HG03378 (cell line): Measurements from ENCODE around the gene PIGU.
"Not testable (repeated sequence)": the region's sequence is repeated elsewhere in the genome, so short reads cannot be mapped to it uniquely, and the experiment has no call there.

Experiments used
- ATAC-seq: cut with Tn5 transposase; IDR thresholded peaks from one replicate; pipeline ENCODE4 v1.9.1; 2021; ENCODE audit warnings: mild to moderate bottlenecking, moderate library complexity; ENCODE audit not compliant: unreplicated experiment

The PIGU gene

GRCh38 chr20:34663213-34663943, 13.5 kb downstream of the PIGU start:
- no peak for ATAC-seq

GRCh38 chr20:34661811-34662210, 15.1 kb downstream of the PIGU start:
- not testable (repeated sequence) for ATAC-seq

- not testable (repeated sequence) for ATAC-seq
Observed at GRCh38 chr20:34658654-34659053, 18.2 kb downstream of the PIGU start.

DNA sequence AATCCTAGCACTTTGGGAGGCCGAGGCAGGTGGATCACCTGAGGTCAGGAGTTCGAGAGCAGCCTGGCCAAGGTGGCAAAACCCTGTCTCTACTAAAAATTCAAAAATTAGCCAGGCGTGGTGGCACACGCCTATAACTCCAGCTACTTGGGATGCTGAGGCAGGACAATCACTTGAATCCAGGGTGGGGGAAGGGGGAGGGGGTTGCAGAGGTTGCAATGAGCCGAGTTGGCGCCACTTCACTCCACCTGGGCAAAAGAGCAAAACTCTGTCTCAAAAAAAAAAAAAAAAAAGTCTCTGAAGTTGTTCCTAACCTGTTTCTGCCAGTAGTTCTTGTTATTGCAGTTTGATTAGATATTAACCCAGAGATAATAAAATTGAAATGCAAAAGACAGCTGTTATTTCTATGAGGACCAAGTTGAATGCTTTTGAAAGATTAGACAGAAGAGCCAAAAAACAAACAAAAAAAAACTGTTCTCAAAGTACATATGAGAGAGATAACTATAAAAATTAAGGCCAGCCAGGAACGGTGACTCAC, 22.6 kb downstream of the PIGU start:
- ATAC-seq, result no peak

DNA sequence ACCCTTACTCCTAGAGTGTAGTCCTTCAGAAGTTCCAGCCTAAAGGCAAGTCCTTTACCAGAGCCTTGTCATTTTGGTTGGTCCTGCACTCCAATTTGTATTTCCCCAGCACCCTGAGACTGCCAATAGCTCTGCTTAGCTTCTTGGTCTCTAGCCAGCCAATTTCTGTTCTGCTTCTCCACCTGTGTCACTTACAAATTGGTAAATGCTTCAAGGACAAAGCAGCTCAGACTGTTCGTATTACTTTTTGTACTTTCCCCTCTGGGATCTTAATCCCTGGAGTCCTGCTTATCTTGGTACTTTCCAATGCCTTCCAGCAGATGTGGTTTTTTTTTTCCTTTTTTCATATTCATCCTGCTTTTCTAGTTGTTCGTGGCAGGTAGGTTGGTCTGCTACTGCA, 25.7 kb downstream of the PIGU start:
- ATAC-seq, result no peak

DNA sequence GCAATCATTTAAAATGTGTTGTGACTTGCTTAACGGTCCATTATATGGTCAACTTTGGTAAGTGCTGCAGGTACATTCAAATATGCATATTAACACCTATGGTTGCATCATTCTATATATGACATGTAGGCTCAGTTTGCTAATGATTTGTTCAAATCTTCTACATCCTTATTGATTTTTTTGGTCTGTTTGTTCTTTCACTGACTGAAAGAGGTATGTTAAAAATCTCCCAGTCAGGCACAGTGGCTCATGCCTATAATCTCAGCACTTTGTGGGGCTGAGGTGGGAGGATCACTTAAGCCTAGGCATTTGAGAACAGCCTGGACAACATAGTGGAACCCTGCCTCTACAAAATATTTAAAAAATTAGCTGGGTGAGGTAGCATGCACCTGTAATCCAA, 29.2 kb downstream of the PIGU start:
- ATAC-seq, result no peak

- ATAC-seq, result no peak
Observed at GRCh38 chr20:34644951-34645350, 31.9 kb downstream of the PIGU start.

DNA sequence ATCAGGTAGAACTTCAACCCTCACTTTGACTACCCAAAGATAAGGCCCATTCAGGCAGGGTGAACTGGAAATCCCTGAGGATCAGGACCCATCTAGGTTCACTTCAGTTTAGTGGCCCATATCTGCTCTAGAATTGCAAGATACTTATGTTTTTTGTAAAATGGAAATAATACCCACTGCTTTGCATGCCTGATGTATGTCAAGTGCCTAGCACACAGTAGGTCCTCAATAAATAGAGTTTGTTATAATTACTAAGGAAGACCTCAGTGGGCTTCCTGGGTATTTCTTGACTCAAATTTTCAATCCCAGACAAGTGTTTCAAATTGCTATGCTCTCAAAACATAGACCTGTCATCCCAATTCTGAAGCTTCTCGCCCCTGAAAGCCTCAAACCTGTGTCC, 32.5 kb downstream of the PIGU start:
- ATAC-seq, result no peak

DNA sequence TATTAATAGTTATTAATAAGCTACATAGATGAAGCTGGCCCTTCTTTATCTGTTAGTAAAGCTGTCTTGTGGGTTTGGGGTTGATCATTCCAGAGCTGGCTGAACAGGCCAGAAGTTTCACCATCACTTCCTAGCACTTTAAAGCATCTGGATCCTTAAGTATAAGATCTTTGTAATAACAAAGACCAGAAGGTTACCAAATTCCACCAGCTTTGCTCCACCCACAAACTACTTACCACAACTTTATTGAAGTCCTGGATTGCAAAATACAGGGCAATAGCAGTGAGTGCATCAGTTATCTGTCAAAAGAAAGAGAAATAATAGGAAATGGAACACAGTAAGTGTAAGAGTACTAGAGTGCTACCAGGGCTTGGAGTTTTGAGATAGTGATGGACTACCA, 33.0 kb downstream of the PIGU start:
- no peak for ATAC-seq

DNA sequence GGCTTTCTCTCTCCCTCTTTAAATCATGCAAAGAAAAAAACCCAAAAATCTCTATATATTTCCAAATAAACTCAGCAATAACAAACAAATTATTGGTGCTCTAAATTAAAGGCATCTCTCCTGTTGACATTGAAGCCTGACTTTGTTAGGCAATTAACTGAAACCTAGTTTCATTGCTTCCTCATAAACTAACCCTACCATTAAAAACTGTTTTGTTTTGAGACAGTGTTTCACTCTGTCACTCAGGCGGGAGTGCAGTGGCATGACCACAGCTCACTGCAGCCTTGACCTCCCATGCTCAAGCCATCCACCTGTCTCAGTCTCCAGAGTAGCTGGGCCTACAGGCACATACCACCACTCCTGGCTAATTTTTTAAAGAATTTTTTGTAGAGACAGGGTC, 34.9 kb downstream of the PIGU start:
- ATAC-seq, result no peak

DNA sequence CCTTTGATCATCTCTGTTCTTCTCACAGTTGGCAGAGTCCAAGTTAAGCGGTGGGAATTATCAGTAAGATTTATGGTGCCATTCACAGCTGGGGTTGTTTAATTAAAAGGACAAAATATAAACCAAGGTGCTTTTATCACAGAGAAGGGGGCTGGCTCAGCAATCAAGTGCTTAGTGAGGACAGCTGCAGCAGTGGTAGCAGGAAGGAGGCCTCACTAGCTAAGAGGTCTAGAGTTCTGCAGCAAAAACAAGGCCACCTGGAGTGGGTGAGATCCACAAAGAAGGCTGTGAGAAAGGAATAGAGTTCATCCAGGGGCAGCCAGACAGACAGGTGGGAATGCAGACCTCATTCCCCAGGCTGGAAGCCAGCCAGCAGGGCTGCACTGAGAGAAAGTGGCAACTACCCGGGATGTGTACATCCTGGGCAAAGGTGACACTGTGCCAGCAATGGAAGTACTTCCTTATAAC, 37.1 kb downstream of the PIGU start:
- ATAC-seq, result no peak

DNA sequence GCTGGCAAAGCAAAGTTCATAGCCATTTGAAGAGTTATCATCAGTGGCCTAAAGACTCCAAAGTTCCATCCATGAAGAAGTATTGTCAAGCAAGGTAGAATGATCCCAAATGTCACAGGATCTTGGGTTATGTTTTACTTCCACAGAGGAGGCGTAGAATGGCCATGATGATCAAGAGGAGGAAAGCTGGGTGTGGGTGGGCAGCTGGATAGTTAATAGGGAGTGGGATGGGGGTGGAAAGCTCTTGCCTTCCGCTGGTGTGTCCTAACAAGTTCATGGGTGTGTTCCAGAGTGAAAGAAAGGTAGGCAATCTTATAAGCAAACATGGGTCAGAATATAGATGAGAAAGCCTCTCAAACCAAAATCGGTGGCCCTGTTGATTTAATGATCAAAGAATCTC, 38.4 kb downstream of the PIGU start:
- ATAC-seq, result no peak

DNA sequence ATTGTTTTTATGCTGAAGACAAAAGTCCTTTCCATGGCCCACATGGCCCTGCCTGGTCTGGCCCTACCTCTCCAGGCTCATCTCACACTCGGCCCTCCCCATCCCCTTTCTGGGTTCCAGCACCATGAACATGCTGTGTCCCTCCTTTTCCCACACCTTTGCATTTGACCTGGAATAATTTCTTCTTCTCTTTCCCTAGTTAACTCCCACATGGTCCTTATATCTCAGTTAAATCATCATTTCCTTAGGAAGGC, 38.9 kb downstream of the PIGU start:
- ATAC-seq, result no peak

- ATAC-seq, result no peak
Observed at GRCh38 chr20:34637245-34638038, 39.5 kb downstream of the PIGU start.

DNA sequence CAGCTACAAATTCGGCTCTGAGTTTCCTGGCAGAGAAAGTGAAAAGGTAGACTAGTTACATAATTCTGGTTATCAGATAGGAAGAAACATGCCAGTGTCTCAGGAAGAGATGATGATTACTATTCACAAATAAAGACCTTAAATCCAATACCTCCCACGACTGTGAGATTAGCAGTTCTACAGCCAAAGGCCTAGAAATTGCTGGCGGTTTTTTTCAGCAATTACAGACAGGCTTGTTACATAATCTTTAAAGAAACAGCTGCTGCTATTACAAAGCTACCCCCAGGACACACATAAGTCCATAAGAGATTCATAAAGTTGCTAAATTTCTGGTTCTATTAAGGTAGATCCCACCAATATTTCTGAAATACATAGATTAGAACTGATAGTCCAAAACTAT, 40.2 kb downstream of the PIGU start:
- no peak for ATAC-seq

GRCh38 chr20:34634392-34634791, 42.5 kb downstream of the PIGU start:
- ATAC-seq, result no peak

DNA sequence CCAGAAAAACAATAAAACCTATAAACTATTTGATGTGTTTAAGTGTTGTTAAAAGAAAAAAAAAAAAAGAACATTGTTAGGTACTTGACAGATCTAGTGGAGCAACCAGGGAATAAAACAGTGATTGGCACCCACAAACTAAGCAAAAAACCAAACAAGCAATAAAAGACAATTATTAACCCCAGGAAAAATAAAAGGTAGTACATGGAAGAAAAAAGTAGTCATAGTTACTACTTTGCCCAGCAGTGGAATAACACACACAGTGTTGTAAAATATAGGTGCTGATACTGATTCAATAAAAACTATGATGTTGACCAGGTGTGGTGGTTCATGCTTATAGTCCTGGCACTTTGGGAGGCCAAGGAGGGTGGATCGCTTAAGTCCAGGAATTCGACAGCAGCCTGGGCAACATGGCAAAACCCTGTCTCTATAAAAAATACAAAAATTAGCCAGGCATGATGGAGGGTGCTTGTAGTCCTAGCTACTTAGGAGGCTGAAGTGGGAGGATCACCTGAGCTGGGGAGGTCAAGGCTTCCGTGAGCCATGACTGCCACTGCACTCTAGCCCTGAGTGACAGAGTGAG, 43.9 kb downstream of the PIGU start:
- no peak for ATAC-seq

- no peak for ATAC-seq
Observed at GRCh38 chr20:34629904-34630303, 47.0 kb downstream of the PIGU start.

GRCh38 chr20:34629342-34629741, 47.5 kb downstream of the PIGU start:
- no peak for ATAC-seq

- no peak for ATAC-seq
Observed at GRCh38 chr20:34628026-34628425, 48.9 kb downstream of the PIGU start.

DNA sequence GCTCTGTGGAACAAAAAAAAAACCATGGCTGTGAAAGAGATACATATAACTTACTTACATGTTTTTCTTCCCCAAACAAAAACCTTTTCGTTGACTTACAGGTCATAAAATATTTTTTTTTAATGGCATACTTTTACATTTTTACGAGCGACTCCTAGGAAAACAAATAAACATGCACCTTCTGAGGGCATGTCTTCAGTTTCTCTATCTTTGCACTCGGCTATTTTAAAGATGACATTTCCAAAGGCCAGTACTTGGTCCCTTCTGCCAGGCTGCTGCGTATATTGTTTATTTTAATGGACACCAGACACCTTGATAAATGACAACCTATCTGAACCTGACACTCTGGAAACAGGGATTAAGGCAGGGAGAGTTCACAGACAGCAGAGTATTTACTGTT, 49.4 kb downstream of the PIGU start:
- no peak for ATAC-seq

DNA sequence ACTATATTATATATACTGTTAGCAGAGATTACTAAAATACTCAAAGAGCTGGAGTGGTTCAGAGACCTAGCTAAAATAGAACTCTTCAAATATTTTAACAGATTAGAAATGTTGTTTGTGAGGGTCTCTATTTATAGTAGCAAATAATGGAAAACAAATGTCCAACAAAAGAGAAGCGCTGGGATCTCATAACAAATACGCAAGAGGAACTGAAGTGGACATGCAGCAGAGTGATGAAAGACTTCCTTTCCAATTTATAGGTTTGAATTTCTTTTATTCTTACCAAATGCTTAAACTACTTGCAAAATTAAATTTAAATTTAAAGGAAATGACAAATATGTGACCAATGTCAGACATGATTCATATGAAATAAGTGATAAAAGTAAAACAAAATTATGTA, 49.9 kb downstream of the PIGU start:
- ATAC-seq, result no peak
